NCI-H69 (cell line): Measurements from ENCODE around the gene NGFR.
"Not testable (repeated sequence)": the region's sequence is repeated elsewhere in the genome, so short reads cannot be mapped to it uniquely, and the experiment has no call there.

ENCODE experiments used
- DNase-seq: peaks from one replicate; lab custom pipeline; 2025; lab: John Stamatoyannopoulos, UW

Gene NGFR

DNA sequence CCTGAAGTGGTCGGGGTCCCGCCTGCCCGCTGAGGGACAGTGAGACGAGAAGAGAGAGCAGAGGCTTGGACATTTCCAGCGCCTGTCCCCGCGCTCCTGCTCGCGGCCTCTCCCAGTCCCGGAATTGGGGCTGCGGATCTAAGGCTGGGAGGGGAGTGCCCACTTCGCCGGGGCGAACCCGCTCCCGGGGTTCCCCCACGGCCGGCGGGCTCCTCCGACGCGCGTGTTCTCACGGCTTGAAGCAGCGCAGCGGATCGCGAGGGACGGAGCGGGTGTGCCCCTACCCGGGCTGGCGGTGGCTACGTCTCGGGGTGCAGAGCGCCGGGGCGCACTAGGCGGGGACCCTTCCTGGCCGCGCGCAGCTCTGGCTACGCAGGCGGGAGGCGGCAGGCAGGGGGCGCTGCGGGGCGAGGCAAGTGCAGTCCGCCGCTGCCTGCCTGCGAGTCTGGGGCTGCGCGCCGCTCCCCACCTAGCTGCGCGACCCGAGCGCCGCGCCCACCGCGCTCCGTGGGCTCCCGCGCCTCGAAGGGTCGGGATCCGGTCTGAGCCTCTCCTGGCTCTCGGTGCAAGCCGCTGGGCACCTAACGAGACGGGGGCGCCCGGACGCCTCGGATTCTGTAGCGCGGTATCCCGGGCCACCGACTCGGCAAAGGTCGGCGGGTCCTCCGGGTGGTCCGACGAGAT lies 1.2 kb downstream of the NGFR start:
- peak; percentile 80 for DNase-seq

GRCh38 chr17:49496867-49497147 lies 1.7 kb downstream of the NGFR start:
- no peak for DNase-seq

- peak; percentile 79 for DNase-seq
These were observed 2.3 kb downstream of the NGFR start for GRCh38 chr17:49497148-49498028.

GRCh38 chr17:49498029-49498615 lies 3.0 kb downstream of the NGFR start:
- peak; percentile 45 for DNase-seq

- no peak for DNase-seq
These were observed 6.4 kb downstream of the NGFR start for GRCh38 chr17:49501496-49501895.

- no peak for DNase-seq
These were observed 7.2 kb downstream of the NGFR start for GRCh38 chr17:49502254-49502653.

- not testable (repeated sequence) for DNase-seq
These were observed 7.6 kb downstream of the NGFR start for GRCh38 chr17:49502680-49503079.

DNA sequence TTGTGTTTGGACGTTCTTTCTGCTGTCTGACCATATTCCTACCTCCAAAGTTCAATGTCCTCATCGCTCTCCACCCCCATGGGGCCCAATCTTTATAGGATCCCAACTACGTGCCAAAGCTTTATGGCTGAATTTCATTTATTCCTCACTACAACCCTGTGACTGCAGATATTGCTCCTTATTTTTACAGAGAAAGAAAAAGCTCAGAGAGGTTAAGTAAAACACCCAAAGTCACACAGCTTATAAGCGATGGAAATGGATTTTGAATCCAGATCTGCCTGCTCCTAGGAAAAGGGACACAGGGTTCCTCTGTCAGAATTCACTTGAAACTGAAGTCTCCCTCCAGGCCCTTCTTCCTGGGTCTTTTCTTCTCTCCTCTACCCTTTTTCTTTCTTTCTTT lies 9.3 kb downstream of the NGFR start:
- DNase-seq = no peak

GRCh38 chr17:49505854-49506253 lies 10.8 kb downstream of the NGFR start:
- DNase-seq = no peak

DNA sequence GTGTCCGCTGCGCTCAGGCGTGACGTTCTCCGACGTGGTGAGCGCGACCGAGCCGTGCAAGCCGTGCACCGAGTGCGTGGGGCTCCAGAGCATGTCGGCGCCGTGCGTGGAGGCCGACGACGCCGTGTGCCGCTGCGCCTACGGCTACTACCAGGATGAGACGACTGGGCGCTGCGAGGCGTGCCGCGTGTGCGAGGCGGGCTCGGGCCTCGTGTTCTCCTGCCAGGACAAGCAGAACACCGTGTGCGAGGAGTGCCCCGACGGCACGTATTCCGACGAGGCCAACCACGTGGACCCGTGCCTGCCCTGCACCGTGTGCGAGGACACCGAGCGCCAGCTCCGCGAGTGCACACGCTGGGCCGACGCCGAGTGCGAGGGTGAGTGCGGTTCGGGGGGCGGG lies 11.2 kb downstream of the NGFR start:
- no peak for DNase-seq

DNA sequence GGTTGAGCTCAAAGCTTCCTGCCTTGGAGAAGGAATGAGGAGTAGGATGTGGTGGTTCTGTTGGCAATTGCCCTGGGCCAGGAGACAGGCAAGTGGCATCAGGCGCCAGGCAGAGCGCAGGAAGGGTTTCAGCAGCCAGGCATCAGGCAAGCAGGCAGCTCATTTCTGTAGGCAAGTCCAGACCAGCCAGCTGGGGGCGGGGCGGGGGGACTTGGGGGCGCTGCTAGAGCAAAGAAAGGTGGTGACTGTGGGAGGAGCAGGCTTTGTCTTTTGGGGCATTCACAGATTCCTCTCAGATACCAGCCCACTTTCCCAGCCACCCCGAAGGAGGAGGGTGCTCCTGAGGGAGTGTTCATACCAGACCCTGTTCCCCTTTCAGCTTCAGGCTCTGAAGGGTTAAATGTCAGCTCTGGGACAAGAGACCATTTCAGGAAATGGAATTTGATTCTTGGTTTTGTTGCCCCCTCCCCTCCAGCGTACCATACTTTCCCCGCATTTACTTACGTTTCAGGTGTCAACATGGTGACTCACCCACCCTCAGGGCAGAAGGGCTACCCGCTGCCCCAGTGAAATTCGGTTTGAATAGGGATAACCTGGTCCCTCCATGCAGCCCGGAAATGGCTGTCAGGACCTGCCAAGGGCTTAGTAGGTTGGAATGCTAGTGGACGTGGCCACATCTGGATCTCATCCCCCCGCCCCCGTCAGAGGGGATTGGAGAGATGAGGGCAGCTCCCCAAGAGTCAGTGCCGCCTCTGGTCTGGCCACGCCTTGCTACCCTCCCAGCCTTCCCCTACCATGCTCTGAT lies 13.2 kb downstream of the NGFR start:
- peak; percentile 96 for DNase-seq

- DNase-seq = peak; percentile 36
These were observed 13.9 kb downstream of the NGFR start for GRCh38 chr17:49508866-49509587.

GRCh38 chr17:49509588-49509917 lies 14.5 kb downstream of the NGFR start:
- no peak for DNase-seq

- peak; percentile 38 for DNase-seq
These were observed 15.1 kb downstream of the NGFR start for GRCh38 chr17:49510059-49510719.

- DNase-seq = no peak
These were observed 15.6 kb downstream of the NGFR start for GRCh38 chr17:49510720-49511110.

DNA sequence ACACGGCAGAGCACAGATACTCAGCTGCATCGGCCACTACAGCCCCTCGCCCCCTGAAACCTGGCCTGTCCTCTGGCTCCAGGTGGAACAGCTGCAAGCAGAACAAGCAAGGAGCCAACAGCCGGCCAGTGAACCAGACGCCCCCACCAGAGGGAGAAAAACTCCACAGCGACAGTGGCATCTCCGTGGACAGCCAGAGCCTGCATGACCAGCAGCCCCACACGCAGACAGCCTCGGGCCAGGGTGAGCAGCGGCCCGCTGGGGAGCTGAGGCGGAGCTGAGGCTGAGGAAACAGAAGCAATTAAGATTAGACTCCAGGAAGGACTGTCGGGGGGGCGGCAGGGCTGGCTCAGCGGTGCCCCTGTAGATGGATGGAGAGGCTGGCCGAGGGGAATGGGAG lies 16.7 kb downstream of the NGFR start:
- DNase-seq = no peak

DNA sequence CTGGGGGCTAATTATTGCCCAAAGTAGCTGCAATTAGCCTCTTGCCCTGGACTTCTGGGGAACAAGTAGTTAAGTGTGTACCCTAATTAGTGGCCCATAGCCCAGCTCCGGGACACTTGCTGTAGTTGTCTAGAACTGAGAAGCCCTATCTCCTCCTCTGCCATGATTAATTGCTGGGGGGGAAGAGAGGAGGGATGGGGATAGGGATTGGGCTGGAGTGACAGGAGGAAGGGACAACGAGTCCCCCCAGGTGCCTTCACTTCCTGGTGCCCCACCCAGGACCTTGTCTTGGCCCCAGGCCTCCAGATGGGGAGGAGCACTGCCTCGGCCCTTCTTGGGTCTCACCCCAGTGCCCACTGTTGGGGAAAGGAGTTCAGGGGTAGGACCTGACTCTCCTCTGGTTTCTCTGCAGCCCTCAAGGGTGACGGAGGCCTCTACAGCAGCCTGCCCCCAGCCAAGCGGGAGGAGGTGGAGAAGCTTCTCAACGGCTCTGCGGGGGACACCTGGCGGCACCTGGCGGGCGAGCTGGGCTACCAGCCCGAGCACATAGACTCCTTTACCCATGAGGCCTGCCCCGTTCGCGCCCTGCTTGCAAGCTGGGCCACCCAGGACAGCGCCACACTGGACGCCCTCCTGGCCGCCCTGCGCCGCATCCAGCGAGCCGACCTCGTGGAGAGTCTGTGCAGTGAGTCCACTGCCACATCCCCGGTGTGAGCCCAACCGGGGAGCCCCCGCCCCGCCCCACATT lies 17.4 kb downstream of the NGFR start:
- peak; percentile 77 for DNase-seq

- DNase-seq = no peak
These were observed 17.9 kb downstream of the NGFR start for GRCh38 chr17:49513044-49513395.

- DNase-seq = peak; percentile 38
These were observed 18.5 kb downstream of the NGFR start for GRCh38 chr17:49513641-49514040.

DNA sequence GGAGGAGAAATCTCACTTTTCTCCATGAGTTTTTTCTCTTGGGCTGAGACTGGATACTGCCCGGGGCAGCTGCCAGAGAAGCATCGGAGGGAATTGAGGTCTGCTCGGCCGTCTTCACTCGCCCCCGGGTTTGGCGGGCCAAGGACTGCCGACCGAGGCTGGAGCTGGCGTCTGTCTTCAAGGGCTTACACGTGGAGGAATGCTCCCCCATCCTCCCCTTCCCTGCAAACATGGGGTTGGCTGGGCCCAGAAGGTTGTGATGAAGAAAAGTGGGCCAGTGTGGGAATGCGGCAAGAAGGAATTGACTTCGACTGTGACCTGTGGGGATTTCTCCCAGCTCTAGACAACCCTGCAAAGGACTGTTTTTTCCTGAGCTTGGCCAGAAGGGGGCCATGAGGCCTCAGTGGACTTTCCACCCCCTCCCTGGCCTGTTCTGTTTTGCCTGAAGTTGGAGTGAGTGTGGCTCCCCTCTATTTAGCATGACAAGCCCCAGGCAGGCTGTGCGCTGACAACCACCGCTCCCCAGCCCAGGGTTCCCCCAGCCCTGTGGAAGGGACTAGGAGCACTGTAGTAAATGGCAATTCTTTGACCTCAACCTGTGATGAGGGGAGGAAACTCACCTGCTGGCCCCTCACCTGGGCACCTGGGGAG lies 19.1 kb downstream of the NGFR start:
- no peak for DNase-seq
